Measurements from ENCODE around the gene DCUN1D1. TPM values are rescaled to one million over a fixed set of nuclear protein-coding genes. Genes with fewer than 3 reads are reported as not detected.

DCUN1D1 gene
- total RNA-seq, 1 experiment from 2014 or later: 71.7 TPM

- Histone ChIP-seq H3K27me3 (ENCODE audit: insufficient read depth, low read length) (no peaks in the 10 kb centered on the region), H4K8ac (replicated peaks; ENCODE audit: insufficient read length, low read depth, low read length) (no peak overlapping the region)
These were observed 48.1 kb upstream of the DCUN1D1 start for GRCh38 chr3:183028416-183028815.

More at GRCh38 chr3:183028416-183028815, 48.1 kb upstream of the DCUN1D1 start:
- no CpG with 5 or more reads among the region's 3 CpGs for WGBS (ENCODE audit: extremely low coverage, insufficient read length, low lambda C conversion rate)
- Histone ChIP-seq H3K18ac (ENCODE audit: insufficient read length, low read depth, low read length) (no peak overlapping the region), H2BK12ac (ENCODE audit: insufficient read length, low read depth, low read length) (no peak overlapping the region), H3K23ac (ENCODE audit: insufficient read length, low read depth, low read length) (no peak overlapping the region), H4K20me1 (ENCODE audit: control insufficient read depth, insufficient read depth, insufficient read length) (no peaks in the 10 kb centered on the region), H2BK20ac (ENCODE audit: low read depth, low read length, poor library complexity, severe bottlenecking) (no peak overlapping the region), H3T11ph (ENCODE audit: low read length) (no peak overlapping the region), H2BK5ac (ENCODE audit: insufficient read length, low read length) (no peak overlapping the region), H3K23me2 (ENCODE audit: insufficient read length, low read depth, low read length, poor library complexity, severe bottlenecking) (no peaks in the 10 kb centered on the region), H3K4ac (ENCODE audit: low read depth, low read length) (no peak overlapping the region), H2AK5ac (ENCODE audit: insufficient read length, low read length) (no peak overlapping the region), H3K4me2 (ENCODE audit: insufficient read depth, insufficient read length, low read length) (no peak overlapping the region), H2BK15ac (ENCODE audit: low read depth, low read length) (no peak overlapping the region), H4K5ac (ENCODE audit: insufficient read length, low read depth, low read length) (no peak overlapping the region), H3K9ac (ENCODE audit: extremely low read depth, insufficient read length, low read length) (no peak overlapping the region), H2AFZ (ENCODE audit: low read length) (no peak overlapping the region), H4K91ac (ENCODE audit: insufficient read length, low read depth, low read length) (no peak overlapping the region), H3K9me3 (ENCODE audit: control insufficient read depth, low read depth, low read length) (no peaks in the 10 kb centered on the region), H2BK120ac (ENCODE audit: low read depth, low read length, poor library complexity, severe bottlenecking) (no peak overlapping the region), H3K27ac (ENCODE audit: insufficient read length, low read depth, low read length) (no peak overlapping the region), H3K14ac (ENCODE audit: insufficient read depth, low read length) (no peak overlapping the region), H3K79me1 (ENCODE audit: insufficient read depth, low read depth, low read length, poor library complexity, severe bottlenecking) (no peaks in the 10 kb centered on the region), H3K79me2 (ENCODE audit: insufficient read depth, low read length) (no peaks in the 10 kb centered on the region), H3K4me1 (ENCODE audit: insufficient read depth, low read length) (no peaks in the 10 kb centered on the region), H3K56ac (ENCODE audit: insufficient read length, low read depth, low read length) (no peak overlapping the region)
- Mint-ChIP-seq H3K9me3 (peaks cover 0 to 3% of the 10 kb centered on the region in 2 experiments; a peak in 1 of 5 replicates), H3K4me3 (no peak overlapping the region), H3K4me1 (no peaks in the 10 kb centered on the region), H3K36me3 (ENCODE audit: insufficient read depth in 1 of 3, low read depth in 3 of 3) (peaks cover 27 to 39% (median 37%) of the 10 kb centered on the region in 3 experiments), H3K27ac (no peak overlapping the region), H3K27me3 (ENCODE audit: low read depth) (no peaks in the 10 kb centered on the region)
- DNase-seq: no peak
- TF ChIP-seq, protein P1, sequence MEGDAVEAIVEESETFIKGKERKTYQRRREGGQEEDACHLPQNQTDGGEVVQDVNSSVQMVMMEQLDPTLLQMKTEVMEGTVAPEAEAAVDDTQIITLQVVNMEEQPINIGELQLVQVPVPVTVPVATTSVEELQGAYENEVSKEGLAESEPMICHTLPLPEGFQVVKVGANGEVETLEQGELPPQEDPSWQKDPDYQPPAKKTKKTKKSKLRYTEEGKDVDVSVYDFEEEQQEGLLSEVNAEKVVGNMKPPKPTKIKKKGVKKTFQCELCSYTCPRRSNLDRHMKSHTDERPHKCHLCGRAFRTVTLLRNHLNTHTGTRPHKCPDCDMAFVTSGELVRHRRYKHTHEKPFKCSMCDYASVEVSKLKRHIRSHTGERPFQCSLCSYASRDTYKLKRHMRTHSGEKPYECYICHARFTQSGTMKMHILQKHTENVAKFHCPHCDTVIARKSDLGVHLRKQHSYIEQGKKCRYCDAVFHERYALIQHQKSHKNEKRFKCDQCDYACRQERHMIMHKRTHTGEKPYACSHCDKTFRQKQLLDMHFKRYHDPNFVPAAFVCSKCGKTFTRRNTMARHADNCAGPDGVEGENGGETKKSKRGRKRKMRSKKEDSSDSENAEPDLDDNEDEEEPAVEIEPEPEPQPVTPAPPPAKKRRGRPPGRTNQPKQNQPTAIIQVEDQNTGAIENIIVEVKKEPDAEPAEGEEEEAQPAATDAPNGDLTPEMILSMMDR (conservative IDR thresholded peaks at IDR 0.05): no peak
